K562 (cell line): Measurements from ENCODE around the gene ACYP2. TPM values are rescaled to one million over a fixed set of nuclear protein-coding genes. Genes with fewer than 3 reads are reported as not detected.

Experiments
- CTCF ChIP-seq, 3 experiments: IDR thresholded peaks in 2 of 3; conservative IDR thresholded peaks in 1 of 3; 2 replicates each; pipeline ENCODE4 v1.5.1; 2011 to 2012; ENCODE audit warnings: low read length in 3 of 3, mild to moderate bottlenecking in 3 of 3, control low read depth in 2 of 3, improper control_type of control experiment in 1 of 3, inconsistent platforms in 1 of 3, low read depth in 1 of 3, mixed read lengths in 1 of 3, moderate library complexity in 1 of 3; ENCODE audit not compliant: insufficient read depth in 2 of 3
- ERF ChIP-seq: fragments of 450-650 bp; formaldehyde crosslinking; IDR thresholded peaks from 2 replicates; pipeline ENCODE4 v1.4.0; 2020; ENCODE audit warnings: mild to moderate bottlenecking, mixed read lengths
- FIP1L1 ChIP-seq: fragments of 200-400 bp; formaldehyde crosslinking; IDR thresholded peaks from 2 replicates; pipeline ENCODE4 v1.6.1; 2018; ENCODE audit warnings: mild to moderate bottlenecking, low read depth, low read length; ENCODE audit not compliant: poor library complexity, severe bottlenecking
- NFE2 ChIP-seq: IDR thresholded peaks from 2 replicates; pipeline ENCODE4 v1.6.1; 2014; ENCODE audit warnings: antibody characterized with exemption, low read depth
- PML ChIP-seq: IDR thresholded peaks from 2 replicates; pipeline ENCODE4 v1.6.1; 2012; ENCODE audit warnings: low read length, inconsistent platforms
- POLR3A ChIP-seq: IDR thresholded peaks from 2 replicates; pipeline ENCODE4 v1.6.1; 2011; ENCODE audit warnings: borderline replicate concordance, mild to moderate bottlenecking, moderate library complexity; ENCODE audit not compliant: insufficient read length, insufficient read depth; ENCODE audit errors: extremely low read depth
- UBTF ChIP-seq, 2 experiments: IDR thresholded peaks; 2 replicates each; pipeline ENCODE4 v1.6.1; 2012; ENCODE audit warnings: improper control_type of control experiment in 2 of 2, low read depth in 2 of 2, low read length in 2 of 2, borderline replicate concordance in 1 of 2
- ZBTB33 ChIP-seq: sonication (generic); formaldehyde crosslinking; IDR thresholded peaks from 2 replicates; pipeline ENCODE4 v1.8.1; 2023; ENCODE audit warnings: mild to moderate bottlenecking, missing genetic modification reagents
- ZBTB40 ChIP-seq, 2 experiments: fragments of 450-650 bp in 1 of 2; sonication (generic) in 1 of 2; formaldehyde crosslinking in 1 of 2; IDR thresholded peaks; 2 replicates each; pipeline versions ENCODE4 v1.7.1 to v1.9.0; 2016 to 2022; ENCODE audit warnings: inconsistent platforms in 1 of 2, mild to moderate bottlenecking in 1 of 2, missing genetic modification reagents in 1 of 2
- polyA plus RNA-seq, 8 experiments: library from polyadenylated mRNA; depleted of rRNA in 4 of 8; stranded (reverse) in 5 of 8; unstranded in 3 of 8; fragments of >200 nt; fragmentation: Nextera tagmentation in 2 of 8; fragmentation: Illumina TruSeq in 1 of 8; extraction: Ambion mirVana in 2 of 8; extraction: Trizol in 1 of 8; gene quantifications; 2 replicates each; pipeline versions ENCODE4 v1.2.1 to v1.2.3, GENCODE V29; 2011 to 2014; ENCODE audit warnings: inconsistent platforms in 1 of 8, missing spikeins in 1 of 8
- total RNA-seq, 7 experiments: library from RNA; depleted of rRNA in 6 of 7; stranded (reverse); fragments of >200 nt in 6 of 7; fragmentation: Illumina TruSeq in 2 of 7; extraction: Trizol in 2 of 7; gene quantifications; 2 replicates each; pipeline versions ENCODE4 v1.2.1 to v1.2.3, GENCODE V29; 2011 to 2021; ENCODE audit warnings: low replicate concordance in 1 of 7

ACYP2 gene
- total and polyA plus RNA-seq, 9 of the 15 experiments (the other 6 are each of a cell fraction or from before 2014, with no cell fraction given), result 1.0 to 4.1 (median 2.0) TPM

GRCh38 chr2:54115284-54116137, at the start of gene ACYP2 (continued):
- TF ChIP-seq FIP1L1 (peak; percentile 84), CTCF (IDR thresholded peaks at IDR 0.05 in 2 of 3, conservative IDR thresholded peaks at IDR 0.05 in 1 of 3; ENCODE audit: insufficient read depth in 2 of 3, low read depth in 1 of 3, low read length in 3 of 3) (peak in 1 of 3 experiments; percentile 24; a peak in 1 of 6 replicates), POLR3A (no peak), PML (peak; percentile 85; the same call in 1 of the 2 replicates), ZBTB40 (IDR thresholded peaks at IDR 0.05) (peak; percentile 90), ZBTB40 (CRISPR knock-in tag; IDR thresholded peaks at IDR 0.05) (no peak), NFE2 (peak; percentile 99), ERF (CRISPR knock-in tag) (peak; percentile 85; the same call in 1 of the 2 replicates), ZBTB33 (CRISPR knock-in tag) (peak; percentile 58), UBTF (IDR thresholded peaks at IDR 0.05; ENCODE audit: borderline replicate concordance in 1 of 2, low read depth in 2 of 2, low read length in 2 of 2) (peak; percentile 88 to 97; a peak in 3 of 4 replicates)
